GM19372 (cell line): Measurements from ENCODE around the gene IKZF3.
A peak's percentile ranks its signal among the peaks of the same experiment; 100 is the strongest.
"Not testable (repeated sequence)": the region's sequence is repeated elsewhere in the genome, so short reads cannot be mapped to it uniquely, and the experiment has no call there.

ENCODE experiments used
- ATAC-seq: cut with Tn5 transposase; IDR thresholded peaks from one replicate; pipeline ENCODE4 v1.9.1; 2021; ENCODE audit warnings: mild to moderate bottlenecking, low read depth, moderate library complexity; ENCODE audit not compliant: unreplicated experiment

The IKZF3 gene

DNA sequence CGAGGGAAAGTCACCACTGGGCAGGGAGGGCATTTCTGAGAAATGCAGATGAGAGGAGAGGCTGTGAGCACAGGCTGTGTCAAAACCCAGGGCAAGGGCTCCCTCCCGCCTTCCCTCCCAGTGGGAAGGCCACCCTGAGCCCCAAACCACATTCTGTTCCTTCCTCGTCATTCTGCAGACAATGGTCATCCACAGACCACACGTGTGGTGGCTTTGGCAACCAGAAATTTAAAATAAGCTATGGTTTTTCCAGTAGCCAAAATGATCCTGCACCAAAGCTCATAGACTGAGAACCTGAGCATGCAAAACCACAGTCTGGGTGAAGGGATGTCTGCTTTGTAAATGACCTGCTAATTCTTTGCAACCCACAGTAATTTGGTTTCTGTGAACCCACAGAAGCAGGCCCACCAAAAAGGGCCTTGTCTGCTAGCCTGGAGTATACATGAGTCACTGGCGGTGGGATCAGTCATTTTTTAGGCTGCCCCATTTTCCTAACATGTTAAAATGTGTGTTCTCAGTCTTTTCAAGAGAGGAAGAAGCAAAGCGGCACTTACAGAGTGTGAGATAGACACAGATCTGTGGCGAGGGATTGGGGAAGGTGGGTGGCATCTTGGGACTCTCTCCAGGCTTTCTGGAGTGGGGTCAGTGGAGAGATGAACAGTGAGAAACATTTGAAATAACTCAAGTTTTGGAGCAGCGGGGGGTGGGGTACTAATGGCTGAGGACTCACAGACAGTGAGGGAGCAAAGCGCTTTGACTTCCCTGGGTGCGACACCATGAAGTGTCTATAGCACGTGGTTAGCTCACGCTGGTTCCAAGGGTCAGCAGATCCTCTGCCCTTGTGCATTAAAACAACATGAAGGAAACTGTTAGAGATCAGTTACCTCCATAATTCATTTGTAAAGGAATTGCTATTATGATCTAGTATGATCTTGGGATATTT is 105.9 kb downstream of the IKZF3 start:
- no peak for ATAC-seq

- ATAC-seq: no peak
Observed at GRCh38 chr17:39757176-39757662, 106.9 kb downstream of the IKZF3 start.

DNA sequence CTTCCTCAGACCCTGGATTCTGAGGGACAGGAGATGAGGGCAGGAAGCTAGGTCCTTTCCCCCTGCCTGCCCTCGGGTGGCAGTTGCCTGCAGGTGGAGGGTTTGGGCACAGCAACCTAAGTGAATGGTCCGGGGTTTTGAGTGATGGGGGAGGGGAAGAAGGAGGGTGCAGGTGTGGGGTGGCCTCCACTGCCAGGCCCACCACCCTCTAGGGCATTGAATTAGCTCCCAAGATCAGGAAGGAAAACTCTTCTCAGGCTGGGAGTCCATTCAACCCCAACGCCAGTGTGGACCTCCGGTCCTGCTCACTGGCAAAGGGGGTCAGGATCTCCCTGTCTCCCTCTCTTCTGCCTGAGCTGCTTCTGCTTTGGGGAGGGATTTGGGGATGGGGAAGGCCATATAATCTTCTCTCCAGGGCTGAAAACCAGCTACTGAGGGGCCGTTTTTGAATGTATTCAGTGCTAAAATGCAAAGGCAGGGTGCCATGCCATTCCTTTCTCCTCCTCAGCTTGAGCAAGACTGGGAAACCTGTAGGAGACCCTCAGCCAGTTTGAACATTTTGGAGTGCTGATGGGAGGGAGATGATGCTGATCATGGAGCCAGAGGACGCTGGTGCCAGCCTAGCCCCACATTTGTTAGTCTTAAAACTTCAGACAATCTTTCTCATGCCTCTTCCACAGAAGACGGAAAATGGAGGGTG is 107.6 kb downstream of the IKZF3 start:
- no peak for ATAC-seq

- no peak for ATAC-seq
Observed at GRCh38 chr17:39755554-39756379, 108.3 kb downstream of the IKZF3 start.

DNA sequence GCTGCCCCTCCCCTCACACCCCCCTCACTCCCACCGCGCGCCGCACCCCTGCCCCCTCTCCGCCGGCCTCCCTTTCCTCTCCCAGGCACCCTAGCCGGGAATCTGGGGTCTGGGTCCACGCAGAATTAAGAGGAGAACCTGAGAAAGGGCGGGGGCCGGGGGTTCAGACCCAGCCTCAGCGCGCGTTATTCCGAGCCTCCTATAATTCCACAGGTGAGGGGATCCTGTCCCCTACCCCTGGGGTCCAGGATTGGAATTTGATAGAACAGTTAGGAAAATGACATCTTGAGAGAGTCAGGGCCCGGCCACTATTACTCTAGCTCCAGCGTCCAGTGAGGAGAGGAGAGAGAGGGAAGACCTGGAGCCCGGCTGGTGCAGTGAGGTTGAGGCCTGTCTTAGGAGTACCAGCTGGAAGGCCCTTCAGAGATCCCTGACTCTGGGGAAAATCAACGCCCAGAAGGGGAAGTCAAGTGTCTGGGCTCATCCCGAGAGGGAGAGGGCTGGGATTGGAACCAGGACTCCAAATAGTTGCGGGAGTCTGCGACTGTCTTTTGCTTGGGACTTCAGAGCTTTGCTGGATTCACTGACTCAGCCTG is 109.1 kb downstream of the IKZF3 start:
- ATAC-seq: no peak

DNA sequence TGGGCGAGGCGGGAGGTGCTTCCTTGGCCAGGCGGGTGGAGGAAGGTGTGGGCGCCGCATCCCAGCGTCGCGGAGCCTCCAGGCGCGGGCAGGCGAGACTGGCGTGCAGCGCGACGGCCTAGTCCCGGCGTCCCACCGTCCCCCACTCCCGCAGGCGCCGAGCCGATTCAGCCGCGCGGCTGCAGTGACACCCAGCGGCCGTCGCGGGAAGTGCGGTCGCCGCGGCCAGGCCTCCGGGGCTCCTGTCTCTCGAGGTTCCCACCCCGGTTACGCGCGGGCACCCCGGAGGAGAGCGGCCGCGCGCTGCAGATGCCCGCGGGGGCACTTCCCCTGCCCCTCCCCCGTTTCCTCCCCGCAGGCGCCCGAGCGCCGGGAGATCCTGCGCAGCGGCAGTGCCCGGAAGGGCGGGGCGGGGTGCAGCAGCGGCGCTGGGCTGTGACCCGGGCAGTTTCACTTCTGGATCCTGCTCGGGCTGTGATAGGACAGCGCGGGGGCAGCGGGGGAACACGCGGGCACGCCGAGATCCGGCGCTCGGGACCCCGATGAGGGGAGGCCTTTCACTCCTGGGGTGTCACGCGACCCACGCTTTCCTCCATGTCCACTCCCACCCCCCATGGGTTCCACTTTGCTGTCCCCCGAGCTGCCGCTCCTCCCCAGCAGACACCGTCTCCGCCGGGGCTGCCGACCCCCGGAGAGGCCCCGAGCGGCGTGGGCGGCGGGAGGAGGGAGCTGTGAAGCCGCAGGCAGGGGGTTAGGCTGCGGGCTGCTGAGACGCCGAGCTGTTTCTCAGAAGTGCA is 109.8 kb downstream of the IKZF3 start:
- ATAC-seq: peak; percentile 66

- peak; percentile 10 for ATAC-seq
Observed at GRCh38 chr17:39753514-39754160, 110.5 kb downstream of the IKZF3 start.

- ATAC-seq: no peak
Observed at GRCh38 chr17:39752241-39752881, 111.8 kb downstream of the IKZF3 start.

DNA sequence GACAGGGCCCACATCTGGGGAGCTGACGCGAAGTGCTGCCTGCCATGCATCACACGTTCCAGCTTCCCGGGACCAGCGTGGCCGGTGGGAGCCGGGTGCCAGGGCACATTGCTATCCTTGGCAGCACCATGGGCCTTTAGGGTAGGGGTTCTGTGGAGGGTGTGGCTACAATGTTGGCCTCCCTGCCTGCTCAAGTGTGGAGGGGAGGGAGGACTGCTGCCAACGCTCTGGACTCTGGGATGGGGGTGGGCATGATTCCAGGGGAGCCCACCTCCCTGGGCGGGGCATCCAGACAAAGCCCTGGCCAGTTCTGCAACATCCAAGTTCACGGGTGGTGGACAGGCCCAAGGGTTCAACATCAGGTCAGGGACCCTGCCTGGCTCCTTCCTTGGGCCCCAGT is 112.5 kb downstream of the IKZF3 start:
- ATAC-seq: no peak

DNA sequence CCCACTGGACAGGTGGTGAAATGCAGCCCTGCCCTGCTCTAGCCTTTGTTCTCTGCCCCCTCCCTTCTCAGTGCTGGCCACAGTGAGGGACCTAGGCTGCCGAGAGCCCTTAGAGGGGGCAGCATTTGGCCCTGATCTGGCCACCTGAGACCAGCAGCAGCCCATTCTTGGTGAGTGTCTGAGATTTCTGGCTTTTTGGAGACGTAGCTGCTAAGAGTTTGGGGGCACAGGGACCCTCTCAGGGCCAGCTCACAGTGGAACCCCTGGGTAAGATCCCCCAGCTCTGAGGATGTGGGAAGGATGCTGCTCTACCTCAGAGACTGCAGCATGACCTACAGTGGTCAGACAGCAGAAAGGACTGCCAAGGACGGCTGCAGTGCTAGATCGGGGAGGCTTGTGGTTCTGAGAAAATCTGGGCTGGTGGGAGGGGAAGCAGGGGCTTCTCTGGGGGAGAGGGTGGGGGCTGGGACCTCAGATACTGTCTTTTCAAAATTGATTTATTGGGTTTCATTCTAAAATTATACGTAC is 113.0 kb downstream of the IKZF3 start:
- no peak for ATAC-seq

- ATAC-seq: no peak
Observed at GRCh38 chr17:39750131-39751015, 113.7 kb downstream of the IKZF3 start.

GRCh38 chr17:39748444-39749034 is 115.6 kb downstream of the IKZF3 start:
- not testable (repeated sequence) for ATAC-seq

GRCh38 chr17:39747745-39748144 is 116.4 kb downstream of the IKZF3 start:
- no peak for ATAC-seq

- ATAC-seq: no peak
Observed at GRCh38 chr17:39746145-39746461, 118.0 kb downstream of the IKZF3 start.

GRCh38 chr17:39745335-39746144 is 118.6 kb downstream of the IKZF3 start:
- no peak for ATAC-seq

- ATAC-seq: no peak
Observed at GRCh38 chr17:39744836-39745215, 119.3 kb downstream of the IKZF3 start.
